Endothelial cell (in vitro differentiated cells): ENCODE results near the gene ANKS1B. TPM values are rescaled to one million over a fixed set of nuclear protein-coding genes. Genes with fewer than 3 reads are reported as not detected.

Source experiments
- DNase-seq: peaks from one replicate; pipeline ENCODE4 v3.0.0; 2021; ENCODE audit warnings: low spot score
- H3K27ac Mint-ChIP-seq: one replicate; pipeline ENCODE4 v1.8.0; 2021; ENCODE audit warnings: mixed read lengths, inconsistent platforms; ENCODE audit not compliant: unreplicated experiment
- H3K27me3 Mint-ChIP-seq: one replicate; pipeline ENCODE4 v1.8.0; 2021; ENCODE audit warnings: mild to moderate bottlenecking, moderate library complexity, mixed read lengths, inconsistent platforms; ENCODE audit not compliant: unreplicated experiment
- H3K36me3 Mint-ChIP-seq: one replicate; pipeline ENCODE4 v1.8.0; 2021; ENCODE audit warnings: mild to moderate bottlenecking, low read depth, mixed read lengths, inconsistent platforms; ENCODE audit not compliant: unreplicated experiment
- H3K4me1 Mint-ChIP-seq: one replicate; pipeline ENCODE4 v1.8.0; 2021; ENCODE audit warnings: mild to moderate bottlenecking, mixed read lengths, inconsistent platforms; ENCODE audit not compliant: unreplicated experiment
- H3K4me3 Mint-ChIP-seq: one replicate; pipeline ENCODE4 v1.8.0; 2021; ENCODE audit warnings: mild to moderate bottlenecking, mixed read lengths, inconsistent platforms; ENCODE audit not compliant: unreplicated experiment
- H3K9me3 Mint-ChIP-seq: one replicate; pipeline ENCODE4 v1.8.0; 2021; ENCODE audit warnings: mixed read lengths, inconsistent platforms; ENCODE audit not compliant: unreplicated experiment
- CTCF ChIP-seq: fragments of 200-600 bp; sonication (generic); IDR thresholded peaks from one replicate; pipeline ENCODE4 v1.5.0; 2021; ENCODE audit warnings: antibody characterized with exemption; ENCODE audit not compliant: unreplicated experiment
- total RNA-seq: library from RNA; stranded (reverse); fragmentation: NEBNext Ultra II Directional; extraction: Animal tissue kit (Norgen Biotek cat#: 25700); gene quantifications from one replicate; pipeline ENCODE4 v1.2.1, GENCODE V29; 2021; ENCODE audit not compliant: unreplicated experiment

Gene ANKS1B
- total RNA-seq, 1 donor from 2014 or later: 2.6 TPM

- Mint-ChIP-seq H3K4me3 (no peak overlapping the region), H3K36me3 (no peaks in the 10 kb centered on the region), H3K27me3 (peaks cover 1% of the 10 kb centered on the region), H3K9me3 (no peaks in the 10 kb centered on the region), H3K27ac (no peak overlapping the region), H3K4me1 (no peaks in the 10 kb centered on the region)
- no peak for DNase-seq
- TF ChIP-seq CTCF: no peak
These were observed 982.0 kb downstream of the ANKS1B start for GRCh38 chr12:99002731-99003130.

- TF ChIP-seq CTCF: no peak
- DNase-seq: no peak
- Mint-ChIP-seq H3K27me3 (peaks cover 1% of the 10 kb centered on the region), H3K27ac (no peak overlapping the region), H3K4me1 (no peaks in the 10 kb centered on the region), H3K4me3 (no peak overlapping the region), H3K36me3 (no peaks in the 10 kb centered on the region), H3K9me3 (no peaks in the 10 kb centered on the region)
These were observed 982.6 kb downstream of the ANKS1B start for GRCh38 chr12:99002156-99002555.

- Mint-ChIP-seq H3K27me3 (no peaks in the 10 kb centered on the region), H3K9me3 (no peaks in the 10 kb centered on the region), H3K27ac (no peak overlapping the region), H3K36me3 (no peaks in the 10 kb centered on the region), H3K4me3 (no peak overlapping the region), H3K4me1 (no peaks in the 10 kb centered on the region)
- DNase-seq: no peak
- no peak for TF ChIP-seq CTCF
These were observed 985.2 kb downstream of the ANKS1B start for GRCh38 chr12:98999559-98999958.

- no peaks in the 10 kb centered on the region for H3K4me1 Mint-ChIP-seq
- no peak overlapping the region for H3K27ac Mint-ChIP-seq
- no peaks in the 10 kb centered on the region for H3K36me3 Mint-ChIP-seq
- no peaks in the 10 kb centered on the region for H3K9me3 Mint-ChIP-seq
- peak; percentile 76 for TF ChIP-seq CTCF
- H3K27me3 Mint-ChIP-seq: no peaks in the 10 kb centered on the region
- no peak for DNase-seq
- no peak overlapping the region for H3K4me3 Mint-ChIP-seq
These were observed 985.9 kb downstream of the ANKS1B start for GRCh38 chr12:98998697-98999299.

- Mint-ChIP-seq H3K9me3 (no peaks in the 10 kb centered on the region), H3K36me3 (no peaks in the 10 kb centered on the region), H3K27me3 (no peaks in the 10 kb centered on the region), H3K27ac (no peak overlapping the region), H3K4me3 (no peak overlapping the region), H3K4me1 (no peaks in the 10 kb centered on the region)
- DNase-seq: no peak
- TF ChIP-seq CTCF: no peak
These were observed 986.8 kb downstream of the ANKS1B start for GRCh38 chr12:98997899-98998298.
